ENCODE data around the gene TUBG1.
"Not testable (repeated sequence)": the region's sequence is repeated elsewhere in the genome, so short reads cannot be mapped to it uniquely, and the experiment has no call there.

TUBG1 gene

DNA sequence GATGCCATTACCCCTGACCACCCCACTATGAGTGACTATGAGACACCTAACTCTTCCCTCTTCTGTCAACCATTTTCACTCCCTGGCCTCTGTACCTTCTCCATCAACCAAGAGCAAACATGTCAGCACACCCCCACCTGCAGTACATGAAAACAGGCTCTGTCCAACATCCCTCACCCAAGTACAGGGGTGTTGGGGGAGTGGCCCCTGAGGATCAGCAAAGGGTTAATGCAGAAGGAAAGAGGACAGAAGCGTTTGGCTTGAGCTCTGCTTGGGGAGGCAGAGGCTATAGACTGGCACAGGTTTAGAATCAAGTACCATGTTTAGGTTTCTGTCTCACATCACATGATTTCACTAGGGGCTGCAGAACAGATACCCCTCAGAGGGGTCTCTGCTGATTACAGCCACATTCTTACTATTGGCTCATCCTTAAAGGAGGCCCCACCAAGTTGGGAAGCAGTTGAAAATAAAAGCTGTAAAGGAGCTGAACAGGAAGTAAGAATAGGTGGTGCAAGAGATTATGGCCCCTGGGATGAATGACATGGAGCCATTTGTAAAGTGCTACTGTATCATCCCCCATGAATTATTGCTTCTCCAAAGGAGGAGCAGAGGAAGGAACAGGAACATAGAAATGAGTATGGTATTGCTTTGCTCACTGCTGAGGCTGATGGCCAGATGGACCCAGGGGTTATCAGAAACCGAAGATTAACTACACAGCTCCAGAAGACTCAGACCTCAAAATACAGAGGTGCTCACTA is 29.5 kb upstream of the TUBG1 start:
- no peak for DNase-seq (ENCODE audit: low read depth)

- DNase-seq (ENCODE audit: low read depth): no peak
Observed at GRCh38 chr17:42581744-42582270, 27.7 kb upstream of the TUBG1 start.

- no peak for DNase-seq (ENCODE audit: low read depth)
Observed at GRCh38 chr17:42584880-42585279, 24.6 kb upstream of the TUBG1 start.

DNA sequence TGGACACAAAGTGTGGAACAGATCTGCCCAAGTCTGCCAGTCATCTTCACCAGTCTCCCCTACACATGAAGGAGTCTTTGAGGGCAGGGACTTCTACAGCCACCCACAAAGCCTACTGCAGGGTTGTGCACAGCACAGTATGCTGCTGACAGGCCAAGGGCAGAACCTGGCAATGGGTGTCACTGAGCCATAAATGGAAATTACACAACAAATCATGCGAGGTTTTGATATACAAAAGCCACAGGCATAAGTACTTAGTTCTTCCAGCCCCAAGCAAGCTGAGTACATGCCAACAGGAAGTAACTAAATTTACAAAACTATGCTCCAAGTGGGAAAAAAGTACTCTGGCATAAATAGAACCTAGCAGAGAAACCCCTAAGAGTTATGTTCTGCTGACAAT is 24.1 kb upstream of the TUBG1 start:
- DNase-seq (ENCODE audit: low read depth): no peak

GRCh38 chr17:42586514-42587230 is 22.8 kb upstream of the TUBG1 start:
- no peak for DNase-seq (ENCODE audit: low read depth)

DNA sequence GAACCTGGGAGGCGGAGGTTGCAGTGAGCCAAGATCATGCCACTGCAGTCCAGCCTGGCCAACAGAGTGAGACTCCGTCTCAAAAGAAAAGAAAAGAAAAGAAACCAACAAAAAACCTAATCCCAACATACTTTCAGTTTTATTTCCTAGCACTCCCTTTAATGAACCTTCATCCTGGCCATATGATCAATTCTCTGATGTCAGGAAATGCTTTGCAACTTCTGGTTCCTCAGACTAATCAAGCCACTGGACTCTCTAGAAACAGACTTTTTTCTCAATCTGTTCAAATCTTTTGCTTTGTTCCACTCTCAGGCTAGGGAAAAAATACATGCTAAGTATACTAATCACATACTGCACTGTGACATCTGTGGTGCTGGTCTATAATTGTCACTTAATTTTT is 18.6 kb upstream of the TUBG1 start:
- DNase-seq (ENCODE audit: low read depth): no peak

- no peak for DNase-seq (ENCODE audit: low read depth)
Observed at GRCh38 chr17:42591411-42591810, 18.1 kb upstream of the TUBG1 start.

DNA sequence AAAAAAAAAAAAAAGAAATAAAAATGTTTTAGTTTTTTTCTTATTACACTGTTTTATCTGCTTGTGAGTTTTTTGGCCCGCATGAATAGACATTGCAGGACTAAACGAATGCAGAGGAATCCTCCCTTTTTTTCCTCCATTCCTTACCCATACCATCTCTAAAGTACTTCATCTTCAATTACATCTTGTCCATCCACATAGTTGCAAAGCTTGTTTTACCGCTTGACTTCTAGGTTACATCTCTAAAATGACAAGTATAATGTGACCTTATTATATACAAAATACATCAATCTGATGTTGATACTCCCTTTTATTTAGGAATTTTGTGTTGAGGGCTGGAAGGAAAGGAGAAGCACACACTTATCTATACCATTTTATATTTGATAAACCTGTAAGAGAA is 13.1 kb upstream of the TUBG1 start:
- DNase-seq (ENCODE audit: low read depth): no peak

GRCh38 chr17:42598905-42599304 is 10.6 kb upstream of the TUBG1 start:
- peak; percentile 25 for DNase-seq (ENCODE audit: low read depth)

GRCh38 chr17:42603318-42603717 is 6.2 kb upstream of the TUBG1 start:
- DNase-seq (ENCODE audit: low read depth): no peak

DNA sequence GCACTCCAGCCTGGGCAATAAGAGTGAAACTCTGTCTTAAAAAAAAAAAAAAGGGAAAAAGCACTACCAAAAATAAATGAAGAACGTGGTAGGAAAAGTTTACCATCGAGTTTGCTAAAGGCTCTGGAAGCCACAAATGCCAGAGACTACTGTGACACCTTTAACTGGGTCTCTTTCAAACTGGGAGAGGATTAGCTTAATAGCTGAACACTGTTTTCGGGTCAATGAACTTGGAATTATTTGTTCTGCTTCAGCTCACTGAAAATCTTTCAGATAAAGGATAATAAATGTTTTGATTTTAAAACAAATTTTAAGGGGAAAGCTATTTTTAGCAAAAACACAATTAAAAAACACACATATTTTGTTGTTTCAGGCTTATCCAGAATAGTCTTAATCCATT is 1.7 kb upstream of the TUBG1 start:
- no peak for DNase-seq (ENCODE audit: low read depth)

DNA sequence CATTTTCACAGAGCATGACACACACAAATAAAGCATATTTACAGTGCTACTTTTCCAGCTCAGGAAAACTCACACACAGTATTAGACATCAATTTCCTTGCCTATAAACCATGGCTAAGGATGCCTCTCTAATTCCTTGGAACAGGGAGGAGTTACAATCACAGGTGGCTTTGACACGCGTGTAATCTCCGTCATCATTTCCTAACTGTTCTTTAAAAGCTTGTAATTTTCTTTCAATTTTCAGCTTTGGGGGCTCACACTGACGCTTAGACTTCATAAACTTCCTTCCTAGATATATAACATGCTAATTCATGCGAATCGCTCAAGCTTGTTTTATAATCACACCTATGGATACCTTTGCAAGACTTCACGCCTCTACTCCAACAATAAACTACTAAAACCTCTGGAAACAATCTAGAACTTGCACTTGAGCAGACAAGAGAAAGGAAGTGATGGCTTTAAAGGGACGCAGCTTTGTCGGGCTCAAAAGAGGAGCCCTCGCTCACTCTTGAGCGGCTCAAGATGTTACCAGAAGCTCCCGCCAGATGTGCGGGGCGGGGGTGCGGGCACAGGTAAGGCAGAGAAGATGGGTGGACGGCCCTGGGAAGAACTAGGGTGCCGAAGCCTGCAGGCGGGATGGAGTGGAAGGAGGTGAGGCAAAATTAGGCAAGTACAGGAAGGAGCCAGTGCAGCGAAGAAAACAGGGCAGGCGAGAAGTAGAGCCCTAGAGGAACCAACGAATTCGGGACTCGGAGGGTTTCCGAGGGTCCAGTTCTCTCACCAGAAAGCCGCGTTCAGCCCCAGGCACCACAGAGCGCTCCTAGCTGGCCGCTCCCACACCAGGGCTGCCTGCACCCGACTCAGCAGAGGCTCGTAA is 940 bp upstream of the TUBG1 start:
- DNase-seq (ENCODE audit: low read depth): no peak

DNA sequence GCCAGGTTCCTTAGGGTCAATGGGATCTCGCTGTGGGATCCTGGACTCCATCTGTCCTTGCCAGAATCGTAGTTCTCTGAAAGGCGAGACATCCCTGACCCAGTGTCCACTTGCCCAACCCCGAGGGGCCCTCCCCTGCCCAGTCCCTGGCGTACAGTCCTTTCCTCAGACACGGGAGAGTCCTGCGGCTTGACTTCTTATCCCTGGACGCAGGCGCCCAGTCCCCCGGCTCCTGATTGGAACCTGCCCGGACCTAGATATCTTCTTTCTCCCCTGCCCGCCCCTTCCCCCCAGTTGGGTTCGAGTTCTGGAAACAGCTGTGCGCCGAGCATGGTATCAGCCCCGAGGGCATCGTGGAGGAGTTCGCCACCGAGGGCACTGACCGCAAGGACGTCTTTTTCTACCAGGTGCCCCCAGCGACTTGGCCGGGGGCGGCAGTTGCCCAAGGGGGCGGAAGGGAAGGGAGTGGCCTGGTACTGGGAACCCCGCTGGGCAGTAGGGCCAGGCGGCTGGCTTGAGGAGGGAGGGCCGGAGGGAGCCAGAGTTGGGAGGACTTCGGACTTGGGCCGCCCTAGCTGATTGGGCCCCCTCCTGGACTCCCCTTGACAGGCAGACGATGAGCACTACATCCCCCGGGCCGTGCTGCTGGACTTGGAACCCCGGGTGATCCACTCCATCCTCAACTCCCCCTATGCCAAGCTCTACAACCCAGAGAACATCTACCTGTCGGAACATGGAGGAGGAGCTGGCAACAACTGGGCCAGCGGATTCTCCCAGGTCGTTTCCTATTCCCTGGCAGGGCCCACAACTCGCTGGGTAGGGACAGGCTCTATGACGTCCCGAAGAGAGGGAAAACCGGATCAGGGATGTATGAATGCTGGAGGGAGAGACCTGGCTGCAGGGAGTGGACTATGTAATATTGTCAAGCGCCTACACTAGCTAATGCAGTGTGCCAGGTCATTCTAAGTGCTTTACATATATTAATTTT is 625 bp downstream of the TUBG1 start:
- DNase-seq (ENCODE audit: low read depth): not testable (repeated sequence)

DNA sequence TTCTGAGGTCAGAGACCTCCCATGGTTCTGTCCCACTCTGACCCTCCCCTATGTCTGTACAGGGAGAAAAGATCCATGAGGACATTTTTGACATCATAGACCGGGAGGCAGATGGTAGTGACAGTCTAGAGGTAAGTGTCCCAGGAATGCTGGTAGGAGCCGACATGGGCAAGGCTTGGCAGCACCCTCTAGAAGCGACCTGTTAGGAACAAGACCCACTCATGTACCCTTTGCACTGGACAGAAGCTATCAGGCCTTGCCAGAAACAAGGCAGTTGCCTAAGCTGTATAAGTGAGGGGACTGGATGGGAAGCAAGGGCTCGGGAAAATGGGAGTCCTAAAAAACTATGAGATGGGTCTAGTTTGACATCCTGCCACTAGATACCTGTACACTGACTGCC is 2.5 kb downstream of the TUBG1 start:
- no peak for DNase-seq (ENCODE audit: low read depth)

DNA sequence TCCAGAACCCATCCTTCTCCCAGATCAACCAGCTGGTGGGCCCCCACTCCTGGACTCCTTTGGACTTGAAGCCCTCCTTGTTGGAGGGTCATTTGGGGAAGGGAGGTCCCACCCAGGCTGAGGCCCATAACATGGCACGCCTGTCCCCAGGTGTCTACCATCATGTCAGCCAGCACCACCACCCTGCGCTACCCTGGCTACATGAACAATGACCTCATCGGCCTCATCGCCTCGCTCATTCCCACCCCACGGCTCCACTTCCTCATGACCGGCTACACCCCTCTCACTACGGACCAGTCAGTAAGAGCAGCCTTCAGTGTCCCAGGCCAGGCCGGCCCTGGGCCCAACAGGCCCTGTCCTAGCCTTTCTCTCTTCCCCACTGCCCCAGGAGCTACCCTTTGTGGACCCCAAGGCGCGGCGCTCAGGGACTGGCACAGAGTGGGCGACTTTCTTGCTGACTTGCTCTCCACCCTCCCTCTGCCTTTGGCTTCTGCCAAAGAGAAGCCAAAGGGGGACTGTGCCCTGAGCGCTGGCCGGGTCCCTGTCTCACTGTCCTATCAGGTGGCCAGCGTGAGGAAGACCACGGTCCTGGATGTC is 4.3 kb downstream of the TUBG1 start:
- no peak for DNase-seq (ENCODE audit: low read depth)

- no peak for DNase-seq (ENCODE audit: low read depth)
Observed at GRCh38 chr17:42617956-42618431, 8.5 kb downstream of the TUBG1 start.

DNA sequence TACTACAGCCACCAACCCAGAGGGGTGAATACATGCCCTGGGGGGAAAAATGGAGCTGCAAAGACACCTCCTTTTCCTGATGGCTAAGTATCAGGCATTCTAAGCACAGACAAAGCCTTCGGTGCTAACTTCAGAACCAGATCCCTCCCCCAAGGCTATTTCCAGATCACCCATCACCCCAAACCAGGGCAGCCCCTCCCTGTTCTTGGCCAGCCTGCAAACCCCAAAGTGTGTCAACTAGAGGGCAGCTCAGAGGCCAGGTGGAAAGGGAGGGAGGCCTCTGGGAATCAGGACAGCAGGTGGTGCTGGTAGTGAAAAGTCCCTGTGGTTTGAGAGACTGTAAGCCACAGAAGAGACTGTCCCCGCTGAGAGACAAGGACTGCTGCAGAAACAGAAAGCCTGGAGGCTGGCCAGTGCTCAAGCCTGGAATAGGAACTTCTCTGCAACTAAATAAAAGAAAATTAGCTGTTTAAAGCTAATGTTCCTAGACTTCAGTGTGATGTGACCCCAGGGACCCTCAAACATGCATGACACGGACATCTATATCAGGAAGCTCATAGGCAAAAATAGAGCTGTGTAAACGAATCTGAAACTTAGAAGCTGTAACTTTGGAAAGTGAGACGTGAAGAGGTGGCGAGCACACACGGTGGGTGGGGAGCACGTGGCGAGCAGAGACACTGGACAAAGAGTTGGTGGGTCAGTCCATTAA is 9.1 kb downstream of the TUBG1 start:
- no peak for DNase-seq (ENCODE audit: low read depth)

DNA sequence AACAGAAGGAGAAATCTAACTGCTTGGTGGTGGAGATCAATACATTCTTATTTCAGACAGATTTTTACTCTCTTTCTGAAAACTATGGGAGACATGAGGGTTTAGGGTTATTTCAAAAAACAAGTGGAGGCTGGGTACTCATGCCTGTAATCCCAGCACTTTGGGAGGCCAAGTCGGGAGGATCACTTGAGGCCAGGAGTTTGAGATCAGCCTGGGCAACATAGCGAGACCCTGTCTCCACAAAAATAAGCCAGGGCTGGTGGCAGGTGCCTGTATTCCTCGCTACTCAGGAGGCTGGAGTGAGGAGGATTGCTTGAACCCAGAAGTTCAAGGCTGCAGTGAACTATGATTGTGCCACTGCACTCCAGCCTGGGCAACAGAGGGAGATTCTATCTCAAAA is 12.5 kb downstream of the TUBG1 start:
- not testable (repeated sequence) for DNase-seq (ENCODE audit: low read depth)

DNA sequence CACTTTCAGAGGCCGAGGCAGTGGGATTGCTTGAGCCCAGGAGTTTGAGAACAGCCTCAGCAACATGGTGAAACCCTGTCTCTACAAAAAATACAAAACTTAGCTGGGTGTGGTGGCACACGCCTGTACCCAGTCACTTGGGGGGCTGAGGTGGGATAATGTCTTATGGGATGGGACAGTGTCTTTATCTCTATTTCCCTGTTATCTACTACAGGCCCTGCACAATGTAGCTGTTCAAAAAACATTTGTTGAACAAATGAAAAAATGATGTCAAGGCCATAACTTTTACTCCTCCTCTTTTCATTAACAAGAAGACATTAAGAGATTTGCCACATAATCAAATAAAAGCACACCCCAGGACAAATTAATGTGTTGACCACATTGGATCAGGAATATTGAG is 13.8 kb downstream of the TUBG1 start:
- no peak for DNase-seq (ENCODE audit: low read depth)

Data from stromal cell of bone marrow (primary cell).